Esophagus mucosa (tissue), 1 donor: Measurements from ENCODE around the gene C9orf50. TPM values are rescaled to one million over a fixed set of nuclear protein-coding genes. Genes with fewer than 3 reads are reported as not detected.
"Not testable (repeated sequence)": the region's sequence is repeated elsewhere in the genome, so short reads cannot be mapped to it uniquely, and the experiment has no call there.

Experiments used
- ATAC-seq: fragments of 200-7000 bp; cut with Tn5 transposase; one replicate; pipeline ENCODE4 v1.9.1; 2020
- total RNA-seq: library from RNA; stranded (reverse); gene quantifications from one replicate; pipeline ENCODE4 v1.2.4, GENCODE V29; 2023
- donor health status: DM: yes; HTN: yes; CAD: no.

C9orf50 gene, protein sequence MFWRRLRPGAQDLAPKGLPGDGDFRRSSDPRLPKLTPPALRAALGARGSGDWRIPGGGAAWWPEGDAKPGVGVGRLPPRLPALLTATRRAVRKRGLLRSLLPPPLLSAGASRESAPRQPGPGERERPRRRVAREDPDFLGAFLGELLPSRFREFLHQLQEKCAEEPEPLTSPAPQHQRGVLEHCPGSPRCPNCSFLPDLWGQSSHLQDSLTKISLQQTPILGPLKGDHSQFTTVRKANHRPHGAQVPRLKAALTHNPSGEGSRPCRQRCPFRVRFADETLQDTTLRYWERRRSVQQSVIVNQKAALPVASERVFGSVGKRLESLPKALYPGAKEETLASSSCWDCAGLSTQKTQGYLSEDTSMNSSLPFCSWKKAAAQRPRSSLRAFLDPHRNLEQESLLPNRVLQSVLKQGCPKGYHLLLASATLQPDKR
- not detected for total RNA-seq

DNA sequence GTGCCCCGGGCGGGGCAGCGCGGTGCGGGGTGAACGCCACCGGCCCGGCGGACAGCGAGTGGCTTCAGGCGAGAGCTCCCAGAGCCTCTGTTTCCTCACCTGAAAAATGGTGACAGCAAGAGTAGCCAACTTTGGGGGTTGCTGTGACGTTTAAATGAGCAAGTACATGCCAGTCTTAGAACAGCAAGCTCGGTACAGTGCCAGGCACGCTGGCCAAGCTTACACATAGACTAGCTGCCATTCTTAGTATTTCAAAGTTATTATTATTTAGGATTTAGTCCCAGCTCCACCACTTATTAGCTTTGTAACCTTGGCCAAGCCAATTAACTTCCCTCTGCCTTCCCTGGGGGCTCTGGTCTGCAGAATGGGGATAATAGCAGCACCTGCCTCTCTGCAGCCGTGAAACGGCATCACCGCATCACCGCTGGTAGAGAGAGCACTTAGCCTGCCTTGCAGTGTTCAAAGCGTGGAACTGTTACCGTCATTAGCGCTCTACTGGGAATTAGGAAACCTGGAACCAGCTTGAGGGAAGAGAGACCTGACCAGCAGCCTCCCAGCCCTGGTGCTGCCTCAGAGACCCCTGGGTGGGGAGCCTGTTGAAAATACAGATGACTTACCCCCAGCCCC, at the start of gene C9orf50:
Gene C9orf50 (minus strand): TSS at position 433 of the 627 bp plus-strand sequence. CDS start 527 bp downstream, outside the sequence.
- ATAC-seq = no peak

DNA sequence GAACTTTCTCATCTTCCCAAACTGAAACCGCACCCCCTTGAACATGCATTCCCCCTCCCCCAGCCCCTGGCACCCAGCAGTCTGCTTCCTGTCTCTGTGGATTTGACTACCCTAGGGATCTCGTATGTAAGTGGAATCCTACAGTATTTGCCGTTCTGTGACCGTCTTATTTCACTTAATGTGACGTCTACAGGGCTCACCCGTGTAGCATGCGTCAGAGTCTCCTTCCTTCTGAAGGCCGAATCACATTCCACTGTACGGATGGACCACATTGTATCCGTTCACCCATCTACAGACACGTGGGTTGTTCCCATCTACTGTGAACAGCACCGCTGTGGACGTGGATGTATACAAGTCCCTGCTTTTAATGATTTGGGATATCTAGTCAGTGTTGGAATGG, 49.0 kb upstream of the C9orf50 start:
- ATAC-seq = no peak

DNA sequence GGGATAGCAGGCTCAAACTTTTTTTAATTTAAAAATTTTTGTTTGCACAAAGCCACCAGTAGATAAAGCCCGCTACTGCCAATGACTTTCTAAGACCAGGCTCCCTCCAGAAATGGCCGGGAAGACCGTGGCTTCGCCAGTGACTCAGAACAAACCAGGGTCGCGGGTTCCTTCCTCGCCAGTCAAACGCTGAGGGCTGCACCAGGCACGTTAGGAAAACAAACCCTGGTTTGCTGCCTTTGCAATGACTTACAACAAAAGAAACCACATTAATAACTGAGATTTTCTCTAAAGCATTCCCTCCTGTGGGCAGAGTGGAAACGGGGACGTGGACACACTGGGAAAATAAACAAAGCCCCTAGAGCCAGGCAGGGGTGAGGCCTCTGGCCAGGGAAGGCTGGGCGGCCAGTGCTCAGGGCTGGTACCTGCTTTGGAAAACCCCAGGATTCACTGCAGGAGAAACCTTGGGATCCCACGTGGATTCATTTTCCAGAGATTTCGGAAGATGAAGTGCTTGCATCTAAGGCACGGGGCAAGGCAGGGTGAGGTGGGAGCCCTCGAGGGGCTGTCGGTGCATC, 48.3 kb upstream of the C9orf50 start:
- no peak for ATAC-seq

DNA sequence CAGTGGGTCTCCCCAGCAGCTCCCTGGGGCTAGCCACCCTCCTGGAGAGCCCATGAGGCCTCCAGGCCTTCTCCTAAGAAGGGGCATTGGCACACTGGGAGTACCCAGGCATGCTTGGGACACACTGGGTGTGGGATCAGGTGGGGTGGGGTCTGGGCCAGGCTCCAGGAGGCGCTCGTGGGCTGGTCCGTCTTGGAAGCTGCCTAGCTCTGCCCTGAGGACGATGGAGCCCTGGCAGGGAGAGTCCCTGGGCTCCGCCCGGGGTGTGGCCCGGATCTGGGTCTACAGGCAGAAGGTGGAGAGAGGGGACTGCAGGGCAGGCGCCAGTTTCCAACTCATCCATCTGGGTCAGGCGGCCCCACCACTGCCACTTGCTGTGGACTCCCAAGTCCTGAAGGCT, 46.9 kb upstream of the C9orf50 start:
- peak; percentile 54 for ATAC-seq

DNA sequence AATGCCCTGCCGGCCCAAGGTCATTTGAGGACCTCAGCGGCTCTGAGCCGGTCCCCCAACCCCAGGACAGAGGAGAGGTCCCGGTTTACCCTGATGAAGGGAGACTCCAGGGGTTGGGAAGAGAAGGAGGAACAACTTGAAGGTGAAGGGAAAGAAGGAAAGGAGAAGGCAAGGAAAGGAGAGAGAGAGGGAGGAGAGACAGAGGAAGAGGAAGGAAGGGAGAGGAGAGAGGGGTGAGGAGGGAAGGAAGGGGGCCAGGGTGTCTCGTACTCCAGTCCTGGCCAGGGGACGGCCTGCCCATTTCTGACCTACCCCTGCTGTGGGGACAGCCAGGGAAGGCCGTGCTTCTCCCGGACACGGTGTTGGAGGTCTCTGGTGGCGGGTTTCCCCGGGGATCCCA, 46.5 kb upstream of the C9orf50 start:
- no peak for ATAC-seq

DNA sequence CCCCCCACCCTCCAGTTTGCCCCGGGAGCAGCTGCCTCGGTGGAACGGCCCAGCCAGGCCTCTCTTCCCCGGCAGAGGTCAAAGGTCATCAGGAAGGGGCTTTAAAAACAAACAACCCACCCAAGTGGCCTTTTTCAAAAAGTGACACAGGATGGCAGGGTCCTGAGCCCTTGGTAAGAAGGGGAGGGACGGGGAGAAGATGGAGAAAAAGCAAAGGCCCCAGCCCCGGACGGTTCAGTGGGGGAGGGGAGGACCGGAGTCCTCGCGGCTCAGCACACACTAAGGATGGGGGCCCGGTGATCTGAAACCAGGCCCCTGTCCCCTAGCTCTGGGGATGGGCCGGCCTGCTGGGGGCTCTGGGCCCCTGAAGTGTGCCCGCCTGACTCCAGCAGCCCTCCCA, 45.7 kb upstream of the C9orf50 start:
- no peak for ATAC-seq

DNA sequence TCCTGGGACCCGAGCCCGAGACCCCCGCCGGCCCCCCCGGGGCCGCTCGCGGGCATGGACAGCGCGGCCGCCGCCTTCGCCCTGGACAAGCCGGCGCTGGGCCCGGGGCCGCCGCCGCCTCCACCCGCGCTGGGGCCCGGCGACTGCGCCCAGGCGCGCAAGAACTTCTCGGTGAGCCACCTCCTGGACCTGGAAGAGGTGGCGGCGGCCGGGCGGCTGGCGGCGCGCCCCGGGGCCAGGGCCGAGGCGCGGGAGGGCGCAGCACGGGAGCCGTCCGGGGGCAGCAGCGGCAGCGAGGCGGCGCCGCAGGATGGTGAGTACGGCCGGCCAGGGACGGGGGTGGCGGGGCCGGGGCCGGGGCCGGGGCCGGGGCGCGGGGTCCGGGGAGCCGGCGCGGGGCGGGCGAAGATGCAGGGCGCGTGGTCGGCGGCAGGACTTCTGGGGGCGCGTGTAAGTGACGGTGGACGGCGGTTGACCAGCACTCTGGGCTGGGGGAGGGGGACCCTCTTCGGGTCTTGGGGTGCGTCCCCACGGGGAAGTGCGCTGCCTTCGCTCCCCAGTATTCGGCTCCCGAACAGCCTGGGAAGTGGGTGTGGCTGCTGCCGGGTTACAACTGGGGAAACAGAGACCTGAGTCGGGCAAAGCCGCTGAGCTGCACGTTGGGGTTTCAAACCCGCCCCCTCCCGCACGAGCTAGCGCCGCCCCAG, 45.1 kb upstream of the C9orf50 start:
- peak; percentile 27 for ATAC-seq

DNA sequence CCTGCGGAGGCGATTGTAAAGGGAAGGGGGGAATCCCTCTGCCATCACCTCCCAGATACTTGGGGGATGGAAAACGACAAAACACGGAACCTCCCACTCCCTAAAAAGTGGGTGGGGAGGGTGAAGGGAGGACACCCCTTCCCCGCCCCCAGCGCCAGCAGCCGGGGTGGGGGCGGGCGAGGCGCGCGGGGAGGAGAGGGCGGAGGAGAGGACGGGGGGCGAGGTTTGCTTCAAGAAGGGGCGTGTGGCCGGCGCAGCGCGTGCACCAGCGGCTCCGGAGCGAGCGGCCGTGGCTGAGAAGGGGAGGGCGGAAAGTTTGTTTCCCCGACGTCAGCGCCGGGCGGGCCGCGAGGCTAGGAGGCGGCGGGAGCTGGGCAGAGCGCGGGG, 44.5 kb upstream of the C9orf50 start, which contains the start of gene PRRX2:
Gene PRRX2 (plus strand): TSS at position 259 of the 387 bp plus-strand sequence. CDS start 221 bp downstream, outside the sequence.
- peak; percentile 22 for ATAC-seq

DNA sequence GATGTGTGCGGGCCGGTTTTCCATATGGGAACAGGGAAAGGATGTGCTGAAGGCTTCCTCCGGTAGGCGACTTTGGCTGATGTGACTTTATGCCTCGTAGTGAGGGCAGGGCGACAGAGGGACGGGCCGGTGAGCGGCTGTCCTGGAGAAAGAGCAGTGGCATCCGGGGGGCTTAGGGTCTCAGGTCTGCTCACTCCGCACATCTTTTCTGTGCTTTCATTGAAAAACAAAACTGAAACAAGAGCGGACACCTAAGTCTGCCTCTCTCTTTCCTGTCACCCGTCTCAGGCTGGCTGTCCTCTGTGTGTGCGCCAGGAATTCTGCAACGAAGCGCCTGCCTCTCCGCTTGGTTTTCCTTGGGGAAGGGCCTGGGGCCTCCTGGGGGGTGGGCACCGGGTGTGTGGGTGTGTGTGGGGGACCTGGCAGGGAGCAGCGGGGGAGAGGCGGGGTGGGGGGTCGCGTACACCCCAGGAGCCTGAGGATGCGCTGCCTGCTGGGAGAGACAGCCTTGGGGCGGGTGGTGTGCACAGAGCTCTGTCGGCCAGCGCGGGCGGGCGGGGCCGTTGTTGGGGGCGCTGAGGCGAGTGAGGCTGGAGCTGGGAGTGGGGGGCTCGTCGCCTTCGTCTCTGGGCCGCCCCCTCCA, 44.0 kb upstream of the C9orf50 start:
- ATAC-seq = peak; percentile 10

DNA sequence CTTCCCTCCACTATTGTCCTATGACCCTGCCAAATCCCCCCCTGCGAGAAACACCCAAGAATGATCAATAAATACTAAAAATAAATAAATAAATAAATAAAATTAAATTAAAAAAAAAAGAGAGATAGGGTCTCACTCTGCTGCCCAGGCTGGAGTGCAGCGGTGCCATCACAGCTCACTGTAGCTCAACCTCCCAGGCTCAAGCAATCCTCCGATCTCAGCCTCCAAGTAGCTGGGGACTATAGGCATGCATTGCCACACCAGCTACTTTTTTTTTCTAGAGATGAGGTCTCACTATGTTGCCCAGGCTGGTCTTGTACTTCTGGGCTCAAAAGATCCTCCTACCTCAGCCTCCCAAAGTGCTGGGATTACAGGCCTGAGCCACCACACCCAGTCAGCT, 41.3 kb upstream of the C9orf50 start:
- not testable (repeated sequence) for ATAC-seq

DNA sequence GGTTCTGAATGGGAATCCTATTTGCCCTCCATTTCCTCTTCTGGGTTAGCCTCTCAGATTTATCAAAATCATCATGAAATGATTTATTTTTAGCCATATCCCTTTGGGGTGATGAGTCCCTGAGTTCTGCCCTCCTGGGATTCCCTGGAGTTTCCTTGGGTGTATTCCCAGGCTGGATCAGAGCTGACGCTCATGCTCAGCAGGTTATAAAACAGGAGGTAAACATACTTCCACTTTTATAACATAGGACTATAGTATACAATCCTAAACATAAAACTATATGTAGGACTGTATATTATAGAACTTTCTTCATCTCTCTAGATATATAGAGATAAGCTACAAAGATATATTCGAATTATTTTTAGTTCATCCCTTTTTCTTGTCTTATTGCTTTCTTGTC, 40.1 kb upstream of the C9orf50 start:
- no peak for ATAC-seq

DNA sequence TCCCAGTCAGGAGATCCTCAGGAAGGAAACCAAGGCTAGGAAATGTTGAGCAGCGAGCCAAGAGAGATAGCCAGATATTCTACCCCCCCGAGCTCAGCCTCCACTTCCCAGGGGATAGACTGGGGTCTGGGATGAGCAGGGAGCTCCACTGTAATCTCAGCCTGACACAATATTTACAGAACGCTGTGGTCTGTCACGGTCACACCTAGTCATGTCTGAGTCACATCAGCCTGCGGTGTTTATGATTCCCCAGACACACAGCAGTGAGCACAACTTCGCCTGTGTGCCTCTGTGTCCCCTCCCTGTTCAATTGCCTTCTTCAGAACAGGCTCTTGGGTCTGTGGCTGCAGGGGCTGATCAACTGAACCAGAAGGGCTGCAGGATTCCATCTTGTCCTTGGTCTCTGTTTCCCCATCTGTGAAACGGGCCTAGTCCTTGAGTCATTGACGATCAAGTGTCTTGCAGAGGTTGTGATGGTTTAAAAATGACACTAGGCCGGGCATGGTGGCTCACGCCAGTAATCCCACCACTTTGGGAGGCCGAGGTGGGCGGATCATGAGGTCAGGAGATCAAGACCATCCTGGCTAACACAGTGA, 36.0 kb upstream of the C9orf50 start:
- peak; percentile 88 for ATAC-seq

DNA sequence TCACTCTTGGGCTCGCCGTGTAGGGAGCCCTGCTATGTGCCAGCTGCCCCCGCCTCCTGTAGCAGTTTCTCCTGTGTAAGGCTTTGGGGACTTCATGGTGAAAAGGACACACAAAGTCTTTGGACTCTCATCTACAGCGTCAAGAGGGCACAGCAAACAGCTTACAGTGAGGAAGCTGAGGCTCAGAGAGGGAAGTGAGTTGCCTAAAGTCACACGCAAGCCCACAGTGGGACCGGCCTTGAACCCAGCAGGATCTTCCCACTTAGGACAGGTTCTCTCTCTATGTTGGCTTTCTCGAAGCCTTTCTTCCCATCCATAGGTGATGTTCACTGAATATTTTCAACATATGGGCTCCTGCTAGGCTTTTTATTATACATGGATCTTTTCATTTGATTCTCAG, 34.8 kb upstream of the C9orf50 start:
- no peak for ATAC-seq

DNA sequence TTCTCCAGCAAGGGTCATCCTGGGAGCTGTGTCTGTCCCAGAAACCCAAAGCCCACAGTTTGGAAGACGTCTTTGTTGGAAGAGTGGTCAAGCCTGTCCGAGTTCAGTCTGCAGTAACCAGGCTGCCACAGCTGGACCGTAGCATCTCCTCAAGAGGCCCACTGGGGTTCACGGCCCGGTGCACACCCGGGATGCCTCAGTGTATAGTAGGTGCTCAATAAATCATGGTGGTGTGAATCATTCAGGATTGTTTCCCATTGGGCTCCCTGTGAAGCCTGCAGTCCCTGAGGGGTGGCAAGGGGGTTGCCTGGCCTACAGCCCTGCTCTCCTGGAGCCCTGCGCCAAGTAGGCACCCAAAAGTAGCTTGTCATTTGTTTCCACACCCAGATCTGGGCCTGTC, 34.3 kb upstream of the C9orf50 start:
- ATAC-seq = no peak

DNA sequence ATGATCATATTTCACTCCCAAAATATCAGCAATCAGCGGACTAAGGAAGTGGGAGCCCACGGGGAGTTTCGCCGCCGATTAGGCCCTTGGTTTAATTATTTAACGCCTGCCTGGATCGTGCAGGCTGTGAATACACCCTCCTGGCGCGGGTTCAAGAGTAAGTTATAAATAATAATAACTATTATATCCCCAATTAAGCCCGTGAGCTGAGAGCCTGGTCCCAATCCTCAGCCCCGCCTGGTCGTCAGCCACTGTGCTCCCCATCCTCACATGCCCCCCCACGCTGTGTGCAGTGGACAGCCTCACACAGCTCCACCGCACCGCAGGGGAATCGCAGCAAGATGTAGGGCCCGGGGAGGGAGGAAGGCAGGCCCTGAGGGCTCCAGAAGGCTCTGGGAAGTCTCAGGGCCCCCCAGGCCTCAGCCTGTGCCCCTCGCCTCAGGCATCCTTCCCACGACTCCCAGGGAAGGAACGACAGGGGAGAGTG, 33.7 kb upstream of the C9orf50 start:
- ATAC-seq = no peak

DNA sequence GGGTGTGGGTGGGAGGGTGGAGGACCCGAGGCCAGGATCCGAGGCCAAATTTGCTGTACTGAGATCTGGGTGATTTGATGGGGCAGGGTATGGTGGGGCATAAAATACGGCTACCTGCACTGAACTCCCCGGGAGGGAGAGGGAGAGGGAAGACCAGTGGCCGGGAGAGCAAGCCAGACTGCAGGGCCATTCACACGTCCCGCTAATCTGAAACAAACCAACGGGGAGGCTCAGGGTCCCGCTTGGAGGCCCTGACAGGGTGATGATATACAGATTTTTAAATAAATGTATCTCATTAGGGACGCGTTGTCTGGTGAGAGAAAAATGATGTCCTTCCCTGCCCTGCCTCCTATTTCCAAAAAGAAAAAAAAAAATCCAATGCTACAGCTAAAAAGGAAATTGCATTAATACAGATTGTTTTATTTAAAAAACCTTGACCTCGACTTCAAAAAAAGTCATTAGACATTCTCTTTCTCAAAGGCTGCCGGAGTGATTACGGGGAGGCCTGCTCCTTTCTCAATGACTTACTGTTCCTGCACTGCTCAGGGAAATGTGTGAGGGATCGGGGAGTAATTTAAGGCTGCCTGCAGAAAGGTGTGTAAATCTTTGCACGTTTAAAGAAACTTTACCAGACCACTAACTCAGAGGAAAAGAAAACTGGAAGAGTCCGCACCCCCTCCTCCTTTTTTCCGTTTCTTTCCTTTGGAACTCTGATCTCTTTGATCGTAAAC, 33.1 kb upstream of the C9orf50 start:
- ATAC-seq = no peak

DNA sequence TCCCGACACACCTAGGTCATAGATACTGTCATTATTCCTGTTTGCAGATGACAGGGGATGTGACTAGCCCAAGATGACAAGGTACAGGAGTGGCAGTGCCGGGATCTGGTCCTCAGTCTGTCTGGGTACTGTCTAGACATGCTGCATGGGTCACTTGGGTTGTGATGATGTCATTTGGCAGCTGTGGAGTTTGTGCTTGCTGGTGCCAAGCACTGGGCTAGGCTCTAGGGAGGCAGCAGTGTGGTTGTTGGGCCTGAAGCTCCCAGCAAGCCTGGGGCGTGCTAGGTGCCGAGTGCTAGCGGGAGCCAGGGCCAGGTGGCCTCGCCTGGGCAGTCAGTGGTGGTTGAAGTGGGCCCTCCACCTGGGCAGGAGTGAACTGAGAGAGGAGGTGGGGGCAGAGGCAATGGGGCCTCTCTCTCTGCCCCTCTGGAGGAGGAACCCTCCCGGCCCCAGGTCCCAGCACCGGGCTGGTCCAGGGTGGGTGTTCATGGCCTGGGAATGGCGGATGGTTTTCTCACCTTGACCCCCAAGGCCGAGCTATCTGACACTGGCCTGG, 29.9 kb upstream of the C9orf50 start:
- peak; percentile 88 for ATAC-seq

DNA sequence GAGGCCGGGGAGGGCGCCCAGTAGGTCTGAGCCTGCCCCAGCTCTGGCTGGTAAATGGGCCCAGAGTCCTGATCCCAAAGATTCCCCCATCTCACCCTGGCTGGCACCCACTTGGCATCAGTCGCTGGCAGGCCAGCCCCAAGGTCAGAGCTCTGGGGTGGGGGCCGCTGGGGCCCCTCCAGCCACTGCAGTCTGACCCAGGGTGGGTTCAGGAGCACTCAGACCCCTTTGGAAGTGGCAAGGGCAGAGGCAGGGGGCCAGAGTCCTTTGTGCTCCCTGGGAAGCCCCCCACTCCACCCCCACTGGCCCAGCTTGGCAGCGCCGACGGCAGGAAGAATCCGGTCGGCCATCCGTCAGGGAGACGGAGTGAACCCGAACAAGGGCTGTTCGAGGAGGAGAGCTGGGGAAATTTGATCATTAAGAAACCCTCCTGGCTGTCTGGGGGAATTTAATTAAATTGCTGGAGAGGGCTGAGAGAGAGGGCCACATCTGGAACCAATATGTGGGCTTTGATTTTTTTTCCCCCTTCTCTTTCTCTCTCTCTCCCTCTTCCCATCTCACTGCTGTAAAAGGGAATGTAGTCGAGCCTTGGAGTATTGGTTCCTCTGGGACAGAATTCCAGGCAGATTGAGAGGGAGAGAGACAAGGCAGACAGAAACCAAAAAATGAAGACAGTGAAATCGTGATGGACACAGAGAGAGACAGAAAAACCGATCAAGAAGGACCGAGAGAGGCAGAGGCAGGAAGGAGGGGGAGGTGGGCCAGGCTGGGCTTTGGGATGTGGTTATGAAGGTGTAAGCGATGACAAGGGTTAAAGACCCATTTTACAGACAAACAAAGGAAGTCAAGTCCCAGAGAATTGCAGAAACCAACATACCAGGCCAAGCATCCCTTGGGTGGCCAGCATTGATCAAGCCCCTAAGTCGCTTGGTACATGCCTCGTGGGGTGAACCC, 29.1 kb upstream of the C9orf50 start:
- no peak for ATAC-seq

DNA sequence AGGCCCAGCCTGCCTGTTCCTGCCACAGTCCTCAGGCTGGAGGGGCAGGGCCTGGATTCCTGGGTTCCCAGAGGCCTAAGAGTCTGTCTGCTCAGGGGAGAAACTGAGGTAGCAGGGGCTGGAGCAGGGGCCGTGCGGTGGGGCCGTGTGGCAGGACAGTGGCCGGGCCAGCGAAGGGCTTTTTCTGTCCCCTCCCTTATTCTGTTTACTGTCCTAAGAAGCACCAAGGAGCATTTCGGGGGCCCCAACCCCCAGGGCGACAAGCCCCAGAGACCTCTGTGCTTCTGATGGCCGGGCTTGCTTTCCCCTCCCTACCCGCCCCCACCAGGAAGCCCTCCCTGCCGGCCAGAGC, 27.8 kb upstream of the C9orf50 start:
- no peak for ATAC-seq
